Mesenchymal stem cell (in vitro differentiated cells and primary cell): Measurements from ENCODE around the gene MORC2.
A peak's percentile ranks its signal among the peaks of the same experiment; 100 is the strongest.

ENCODE experiments used
- DNase-seq: peaks from one replicate; pipeline ENCODE4 v3.0.0-alpha.2; 2013
- H2AFZ ChIP-seq: one replicate; pipeline ENCODE4 v1.6.1; 2013; ENCODE audit warnings: low read depth, mild to moderate bottlenecking, control low read depth, inconsistent platforms, low read length, moderate library complexity
- H2AK5ac ChIP-seq: 2 replicates; pipeline ENCODE4 v1.6.1; 2013; ENCODE audit warnings: low read length, moderate library complexity, mild to moderate bottlenecking, inconsistent platforms; ENCODE audit not compliant: severe bottlenecking
- H2BK120ac ChIP-seq: one replicate; pipeline ENCODE4 v1.6.1; 2013; ENCODE audit warnings: low read depth, mild to moderate bottlenecking, inconsistent platforms, low read length, moderate library complexity
- H2BK12ac ChIP-seq, 2 experiments: one replicate each; pipeline ENCODE4 v1.6.1; 2013; ENCODE audit warnings: inconsistent platforms in 2 of 2, low read length in 2 of 2, mild to moderate bottlenecking in 2 of 2, moderate library complexity in 2 of 2, control low read depth in 1 of 2
- H2BK15ac ChIP-seq: one replicate; pipeline ENCODE4 v1.6.1; 2013; ENCODE audit warnings: mild to moderate bottlenecking, low read depth, inconsistent platforms; ENCODE audit not compliant: poor library complexity, severe bottlenecking
- H2BK5ac ChIP-seq: 2 replicates; pipeline ENCODE4 v1.6.1; 2013; ENCODE audit warnings: low read depth, mild to moderate bottlenecking, low read length, control low read depth, inconsistent platforms; ENCODE audit not compliant: poor library complexity, severe bottlenecking
- H3K14ac ChIP-seq, 2 experiments: one replicate each; pipeline ENCODE4 v1.6.1; 2013; ENCODE audit warnings: inconsistent platforms in 2 of 2, low read length in 2 of 2, control low read depth in 1 of 2, mild to moderate bottlenecking in 1 of 2, moderate library complexity in 1 of 2
- H3K18ac ChIP-seq, 2 experiments: one replicate each; pipeline ENCODE4 v1.6.1; 2013; ENCODE audit warnings: inconsistent platforms in 2 of 2, low read length in 2 of 2, control low read depth in 1 of 2, low read depth in 1 of 2, mild to moderate bottlenecking in 1 of 2
- H3K23ac ChIP-seq, 2 experiments: one replicate each; pipeline ENCODE4 v1.6.1; 2013; ENCODE audit warnings: inconsistent platforms in 2 of 2, low read length in 2 of 2, mild to moderate bottlenecking in 2 of 2, moderate library complexity in 2 of 2, control low read depth in 1 of 2
- H3K27ac ChIP-seq: 2 replicates; pipeline ENCODE4 v1.5.1; 2013; ENCODE audit warnings: mild to moderate bottlenecking, moderate library complexity, low read length, control low read depth, inconsistent platforms; ENCODE audit not compliant: poor library complexity, severe bottlenecking
- H3K27me3 ChIP-seq, 2 experiments: 2 replicates each; pipeline versions ENCODE4 v1.6.1 to v1.7.0; 2013; ENCODE audit warnings: low read length in 2 of 2, mild to moderate bottlenecking in 2 of 2, moderate library complexity in 2 of 2, control low read depth in 1 of 2, inconsistent platforms in 1 of 2; ENCODE audit not compliant: control insufficient read depth in 1 of 2, insufficient read depth in 1 of 2
- H3K36me3 ChIP-seq, 2 experiments: 2 replicates each; pipeline versions ENCODE4 v1.6.1 to v1.7.0; 2013; ENCODE audit warnings: low read length in 2 of 2, control low read depth in 1 of 2, inconsistent platforms in 1 of 2, low read depth in 1 of 2, mild to moderate bottlenecking in 1 of 2; ENCODE audit not compliant: insufficient read depth in 2 of 2, control insufficient read depth in 1 of 2
- H3K4ac ChIP-seq, 2 experiments: one replicate each; pipeline ENCODE4 v1.6.1; 2013; ENCODE audit warnings: inconsistent platforms in 2 of 2, low read length in 2 of 2, mild to moderate bottlenecking in 2 of 2, moderate library complexity in 2 of 2, control low read depth in 1 of 2, low read depth in 1 of 2
- H3K4me1 ChIP-seq: 2 replicates; pipeline ENCODE4 v1.6.1; 2013; ENCODE audit warnings: low read depth, low read length, control low read depth; ENCODE audit not compliant: control insufficient read depth, insufficient read depth
- H3K4me2 ChIP-seq: 2 replicates; pipeline ENCODE4 v1.6.1; 2013; ENCODE audit warnings: low read length, mild to moderate bottlenecking, inconsistent platforms; ENCODE audit not compliant: poor library complexity, severe bottlenecking
- H3K4me3 ChIP-seq, 2 experiments: 2 replicates each; pipeline versions ENCODE4 v1.5.1 to v1.7.0; 2013; ENCODE audit warnings: low read length in 2 of 2, mild to moderate bottlenecking in 2 of 2, control low read depth in 1 of 2, low read depth in 1 of 2; ENCODE audit not compliant: insufficient read depth in 1 of 2
- H3K79me1 ChIP-seq: replicated peaks from 2 replicates; pipeline ENCODE4 v1.6.1; 2013; ENCODE audit warnings: mild to moderate bottlenecking, control low read depth, low read length, inconsistent platforms; ENCODE audit not compliant: poor library complexity, severe bottlenecking
- H3K9ac ChIP-seq: 2 replicates; pipeline ENCODE4 v1.7.0; 2013; ENCODE audit warnings: mild to moderate bottlenecking, low read length, moderate library complexity
- H3K9me3 ChIP-seq: 2 replicates; pipeline ENCODE4 v1.7.0; 2013; ENCODE audit warnings: mild to moderate bottlenecking, low read length; ENCODE audit not compliant: control insufficient read depth
- H4K8ac ChIP-seq: one replicate; pipeline ENCODE4 v1.6.1; 2013; ENCODE audit warnings: inconsistent platforms, mild to moderate bottlenecking, low read length, moderate library complexity
- H4K91ac ChIP-seq: one replicate; pipeline ENCODE4 v1.6.1; 2013; ENCODE audit warnings: mild to moderate bottlenecking, low read length, inconsistent platforms
- WGBS: methylation state at CpG from one replicate; pipeline ENCODE4 v1.1.7; 2013; ENCODE audit warnings: mixed read lengths; 5-methylcytosine and 5-hydroxymethylcytosine counted together

MORC2 gene

DNA sequence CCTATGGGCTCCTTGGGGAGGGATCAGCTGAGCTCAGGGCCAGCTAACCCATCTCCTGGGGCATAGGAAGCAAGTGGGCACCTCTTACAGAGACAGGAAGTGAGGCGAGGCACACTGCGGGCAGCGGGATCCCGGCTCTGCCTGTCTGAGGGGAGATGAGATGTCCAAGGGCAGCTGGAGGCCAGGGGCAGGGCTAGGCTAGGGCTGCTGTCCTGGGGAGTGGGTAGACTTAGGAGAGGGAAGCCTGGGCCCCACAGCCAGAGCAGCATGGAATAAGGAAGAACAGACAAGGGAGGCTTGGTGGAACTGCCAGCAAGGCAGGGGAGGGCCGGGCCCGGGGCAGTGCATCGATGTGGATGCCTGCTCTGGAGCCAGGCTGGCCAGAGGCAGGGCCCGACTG lies 76.3 kb downstream of the MORC2 start:
- H2BK12ac ChIP-seq, result no peak overlapping the region
- no peaks in the 10 kb centered on the region for H3K9me3 ChIP-seq
- H3K4me1 ChIP-seq, result no peaks in the 10 kb centered on the region
- no peak overlapping the region for H3K23ac ChIP-seq
- H3K4ac ChIP-seq, result no peak overlapping the region
- no peak overlapping the region for H2AFZ ChIP-seq
- H2BK120ac ChIP-seq, result no peak overlapping the region
- no peak overlapping the region for H3K4me3 ChIP-seq
- H3K36me3 ChIP-seq, result peaks cover 21 to 57% of the 10 kb centered on the region in 2 experiments
- H3K27me3 ChIP-seq, result no peaks in the 10 kb centered on the region
- H4K91ac ChIP-seq, result no peak overlapping the region
- 96% methylated on average over 7 of the region's 8 CpGs for WGBS
- no peak overlapping the region for H3K27ac ChIP-seq
- H3K9ac ChIP-seq, result no peak overlapping the region
- H2AK5ac ChIP-seq, result no peak overlapping the region
- no peak overlapping the region for H2BK15ac ChIP-seq
- no peak overlapping the region for H2BK5ac ChIP-seq
- no peak overlapping the region for H3K4me2 ChIP-seq
- H3K14ac ChIP-seq, result no peak overlapping the region
- H4K8ac ChIP-seq, result no peak overlapping the region
- no peaks in the 10 kb centered on the region for H3K79me1 ChIP-seq
- DNase-seq, result no peak
- no peak overlapping the region for H3K18ac ChIP-seq

DNA sequence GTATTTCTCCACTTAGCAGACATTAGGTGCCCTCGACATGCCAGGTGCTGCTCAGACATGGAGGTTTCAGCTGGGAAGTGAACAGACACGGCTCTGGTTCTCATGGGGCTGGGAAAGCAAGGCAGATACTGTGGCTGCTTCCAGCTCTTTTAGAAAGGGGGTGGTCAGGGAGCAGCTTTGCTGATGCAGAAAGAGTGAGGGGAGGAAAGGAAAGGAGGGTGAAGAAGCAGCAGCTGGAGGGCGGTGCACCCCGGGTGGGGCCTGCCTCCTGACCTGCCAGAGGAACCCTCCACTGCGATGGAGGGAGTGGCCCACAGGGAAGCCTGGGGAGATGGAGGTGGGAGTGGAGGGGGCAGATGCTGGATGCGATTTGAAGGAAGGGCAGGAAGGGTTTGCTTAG lies 76.8 kb downstream of the MORC2 start:
- H3K9me3 ChIP-seq, result no peaks in the 10 kb centered on the region
- WGBS, result 90% methylated on average over 6 of the region's 6 CpGs

DNA sequence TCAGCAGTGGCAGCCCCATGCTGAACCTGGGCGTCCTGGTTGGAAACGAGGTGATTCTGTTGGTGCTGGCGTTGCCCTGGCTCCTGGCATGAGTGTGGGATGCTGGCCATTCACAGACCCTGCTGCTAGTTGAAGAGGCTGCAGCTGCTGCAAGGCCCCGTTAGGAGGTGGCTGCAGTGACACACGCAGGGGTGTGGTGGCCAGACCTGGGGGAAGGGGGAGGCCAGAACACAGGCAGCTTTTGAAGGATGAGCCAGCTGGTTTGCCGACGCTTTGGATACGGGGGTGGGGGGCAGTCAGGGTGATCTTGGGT lies 77.2 kb downstream of the MORC2 start:
- peaks cover 21 to 55% of the 10 kb centered on the region in 2 experiments for H3K36me3 ChIP-seq
- H2BK15ac ChIP-seq, result no peak overlapping the region
- H4K8ac ChIP-seq, result no peak overlapping the region
- H2BK12ac ChIP-seq, result no peak overlapping the region
- H2BK120ac ChIP-seq, result no peak overlapping the region
- H3K4me1 ChIP-seq, result no peaks in the 10 kb centered on the region
- no peak overlapping the region for H3K9ac ChIP-seq
- peak overlapping the region in 1 of 2 experiments; percentile 13 for H3K14ac ChIP-seq
- no peaks in the 10 kb centered on the region for H3K79me1 ChIP-seq
- no peaks in the 10 kb centered on the region for H3K27me3 ChIP-seq
- no peak overlapping the region for H3K27ac ChIP-seq
- no peak overlapping the region for H3K23ac ChIP-seq
- H3K4ac ChIP-seq, result no peak overlapping the region
- no peak overlapping the region for H3K4me3 ChIP-seq
- no peak overlapping the region for H4K91ac ChIP-seq
- H3K9me3 ChIP-seq, result no peaks in the 10 kb centered on the region
- no peak overlapping the region for H3K4me2 ChIP-seq
- WGBS, result 80% methylated on average over 8 of the region's 8 CpGs
- no peak overlapping the region for H2AFZ ChIP-seq
- no peak overlapping the region for H2AK5ac ChIP-seq
- no peak overlapping the region for H2BK5ac ChIP-seq
- no peak for DNase-seq
- H3K18ac ChIP-seq, result no peak overlapping the region

More for the DNA sequence above, 76.8 kb downstream of the MORC2 start:
- Histone ChIP-seq H3K27ac (no peak overlapping the region), H2AFZ (no peak overlapping the region), H3K4ac (no peak overlapping the region), H3K4me1 (no peaks in the 10 kb centered on the region), H3K4me2 (no peak overlapping the region), H3K27me3 (no peaks in the 10 kb centered on the region), H2BK5ac (no peak overlapping the region), H4K8ac (no peak overlapping the region), H3K36me3 (peaks cover 21 to 55% of the 10 kb centered on the region in 2 experiments), H3K14ac (no peak overlapping the region), H3K23ac (no peak overlapping the region), H2BK12ac (no peak overlapping the region), H4K91ac (no peak overlapping the region), H3K4me3 (no peak overlapping the region), H2BK15ac (no peak overlapping the region), H3K18ac (no peak overlapping the region), H2BK120ac (no peak overlapping the region), H2AK5ac (no peak overlapping the region), H3K9ac (no peak overlapping the region), H3K79me1 (no peaks in the 10 kb centered on the region)
- no peak for DNase-seq

DNA sequence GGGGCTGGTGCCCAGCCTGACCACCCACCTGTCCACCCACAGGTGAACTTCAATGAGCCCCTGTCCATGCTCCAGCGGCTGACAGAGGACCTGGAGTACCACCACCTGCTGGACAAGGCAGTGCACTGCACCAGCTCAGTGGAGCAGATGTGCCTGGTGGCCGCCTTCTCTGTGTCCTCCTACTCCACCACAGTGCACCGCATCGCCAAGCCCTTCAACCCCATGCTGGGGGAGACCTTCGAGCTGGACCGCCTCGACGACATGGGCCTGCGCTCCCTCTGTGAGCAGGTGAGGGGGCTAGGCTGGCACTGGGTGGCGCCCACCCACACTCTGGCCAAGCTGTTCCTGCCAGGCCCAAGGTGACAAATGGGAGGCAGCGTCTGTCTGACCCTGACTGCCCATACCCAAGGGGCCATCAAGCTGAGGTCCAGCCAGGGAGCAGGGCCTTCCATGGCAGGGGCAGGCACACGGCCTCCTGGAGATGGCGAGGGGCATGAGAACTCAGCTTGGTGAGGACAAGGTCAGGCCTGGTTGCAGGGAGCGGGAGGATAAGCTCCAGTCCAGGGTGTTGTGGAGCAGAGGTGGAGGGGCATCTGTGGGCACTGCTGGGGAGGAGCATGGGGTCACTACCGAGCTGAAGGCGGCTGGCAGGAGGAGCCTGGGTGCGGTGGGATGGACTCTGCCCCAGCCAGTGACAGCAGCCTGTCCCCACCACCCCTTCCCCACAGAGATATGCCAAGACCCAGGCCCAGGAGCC lies 77.7 kb downstream of the MORC2 start:
- peak; percentile 12 for DNase-seq
- Histone ChIP-seq H3K23ac (no peak overlapping the region), H4K8ac (no peak overlapping the region), H4K91ac (no peak overlapping the region), H3K27ac (no peak overlapping the region), H3K4me3 (no peak overlapping the region), H3K9me3 (no peaks in the 10 kb centered on the region), H2AK5ac (no peak overlapping the region), H3K27me3 (no peaks in the 10 kb centered on the region), H2AFZ (no peak overlapping the region), H3K4ac (no peak overlapping the region), H3K36me3 (peaks cover 21 to 55% of the 10 kb centered on the region in 2 experiments), H3K14ac (peak overlapping the region in 1 of 2 experiments; percentile 13), H3K4me2 (no peak overlapping the region), H3K9ac (no peak overlapping the region), H3K4me1 (no peaks in the 10 kb centered on the region), H2BK120ac (no peak overlapping the region), H2BK12ac (no peak overlapping the region), H3K18ac (no peak overlapping the region), H2BK15ac (no peak overlapping the region), H3K79me1 (no peaks in the 10 kb centered on the region), H2BK5ac (no peak overlapping the region)
- WGBS, result 88% methylated on average over 14 of the region's 17 CpGs
